Measurements from ENCODE around the gene CDH18.

DNA sequence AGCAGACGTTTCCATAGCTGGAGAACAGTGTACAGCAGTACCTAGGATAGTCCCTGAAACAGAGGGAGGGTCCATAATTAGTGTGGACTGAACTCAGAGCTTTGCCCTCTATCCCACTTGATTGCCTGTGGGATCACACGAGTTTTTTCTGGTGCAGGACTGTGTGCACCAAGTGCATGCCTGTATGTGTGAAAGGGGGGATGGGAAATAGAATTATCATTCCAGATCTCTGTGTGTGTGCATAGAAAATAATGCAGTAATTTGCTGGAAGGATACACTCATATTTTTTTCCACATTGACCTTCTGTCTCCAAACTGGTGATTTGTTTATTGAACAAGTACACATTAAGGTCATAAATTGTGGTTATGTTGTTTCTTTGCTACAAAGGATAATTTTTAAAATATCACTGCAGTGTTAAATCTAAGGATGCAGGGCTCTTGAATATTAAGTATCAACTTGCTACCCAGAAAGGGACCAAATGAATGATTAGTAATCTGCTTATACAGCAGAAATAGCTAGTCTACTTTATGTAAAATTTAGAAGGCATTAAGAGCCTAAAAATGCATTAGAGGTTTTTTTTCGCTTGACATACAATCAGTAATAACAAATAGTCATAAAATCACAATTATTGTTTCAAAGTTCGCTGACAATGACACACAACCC lies 292.9 kb downstream of the CDH18 start:
- TF ChIP-seq, protein P1, sequence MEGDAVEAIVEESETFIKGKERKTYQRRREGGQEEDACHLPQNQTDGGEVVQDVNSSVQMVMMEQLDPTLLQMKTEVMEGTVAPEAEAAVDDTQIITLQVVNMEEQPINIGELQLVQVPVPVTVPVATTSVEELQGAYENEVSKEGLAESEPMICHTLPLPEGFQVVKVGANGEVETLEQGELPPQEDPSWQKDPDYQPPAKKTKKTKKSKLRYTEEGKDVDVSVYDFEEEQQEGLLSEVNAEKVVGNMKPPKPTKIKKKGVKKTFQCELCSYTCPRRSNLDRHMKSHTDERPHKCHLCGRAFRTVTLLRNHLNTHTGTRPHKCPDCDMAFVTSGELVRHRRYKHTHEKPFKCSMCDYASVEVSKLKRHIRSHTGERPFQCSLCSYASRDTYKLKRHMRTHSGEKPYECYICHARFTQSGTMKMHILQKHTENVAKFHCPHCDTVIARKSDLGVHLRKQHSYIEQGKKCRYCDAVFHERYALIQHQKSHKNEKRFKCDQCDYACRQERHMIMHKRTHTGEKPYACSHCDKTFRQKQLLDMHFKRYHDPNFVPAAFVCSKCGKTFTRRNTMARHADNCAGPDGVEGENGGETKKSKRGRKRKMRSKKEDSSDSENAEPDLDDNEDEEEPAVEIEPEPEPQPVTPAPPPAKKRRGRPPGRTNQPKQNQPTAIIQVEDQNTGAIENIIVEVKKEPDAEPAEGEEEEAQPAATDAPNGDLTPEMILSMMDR (conservative IDR thresholded peaks at IDR 0.05 in 1 of 2, IDR thresholded peaks at IDR 0.05 in 1 of 2; ENCODE audit: low read depth in 1 of 2, low read length in 2 of 2), result no peak
- TF ChIP-seq EZH2 (IDR thresholded peaks at IDR 0.05; ENCODE audit: low read length, missing control alignments), result no peak

Measured in fibroblast of lung (primary cell).